Left colon (tissue), 2 donors: Measurements from ENCODE around the gene SNX25. TPM values are rescaled to one million over a fixed set of nuclear protein-coding genes. Genes with fewer than 3 reads are reported as not detected.

Experiments
- ATAC-seq: fragments of 200-7000 bp; cut with Tn5 transposase; one replicate; pipeline ENCODE4 v1.9.1; 2020; ENCODE audit warnings: mild to moderate bottlenecking, moderate library complexity
- DNase-seq, 2 donors: peaks; one replicate each; pipeline ENCODE4 v3.0.0-alpha.2; 2020
- intact Hi-C, 2 donors: fragments of 100-400 bp; cut with DNase I in 1 of 2; cut with micrococcal nuclease in 1 of 2; formaldehyde crosslinking; loops; one replicate each; pipeline versions ENCODE4 v1.11.2 to v1.14.0; 2022; cut with DNase I, micrococcal nuclease
- total RNA-seq, 2 donors: library from RNA; stranded (reverse); fragmentation: NEBNext Ultra II Directional; extraction: Animal tissue kit (Norgen Biotek cat#: 25700); gene quantifications; one replicate each; pipeline ENCODE4 v1.2.1, GENCODE V29; 2021
- donor health status: DM: no; HTN: no; CAD: no.
- donor health status: DM: yes; HTN: yes; CAD: no.

SNX25 gene
- total RNA-seq, 2 donors from 2014 or later, result 10.6 to 24.2 TPM

DNA sequence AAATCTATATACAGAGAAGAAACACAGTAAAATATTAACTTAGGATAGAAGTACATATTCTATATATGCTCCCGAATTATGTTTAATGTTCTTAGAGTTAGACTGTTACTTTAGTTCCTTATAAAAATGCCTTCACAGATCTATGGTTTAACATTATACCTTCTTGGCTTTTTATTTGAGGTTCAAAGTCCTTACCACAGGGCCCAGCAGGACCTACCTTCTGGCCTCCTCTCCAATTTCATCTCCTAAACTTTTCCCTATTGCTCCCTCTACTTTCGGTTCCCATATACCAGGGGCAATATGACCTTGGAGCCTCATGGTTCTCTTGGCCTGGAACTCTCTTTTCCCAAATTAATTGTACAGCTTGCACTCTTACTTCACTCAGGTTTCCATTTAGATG is 199.0 kb downstream of the SNX25 start:
- ATAC-seq (peak; percentile 70), DNase-seq (no peak)
- intact Hi-C loops, result no loop called here

GRCh38 chr4:185411849-185412248 is 202.5 kb downstream of the SNX25 start:
- ATAC-seq (no peak), DNase-seq (no peak)
- intact Hi-C loops, result no loop called here

- intact Hi-C loops, result no loop called here
Observed at GRCh38 chr4:185412412-185412811, 203.0 kb downstream of the SNX25 start.

More at GRCh38 chr4:185412412-185412811, 203.0 kb downstream of the SNX25 start:
- DNase-seq (no peak), ATAC-seq (no peak)

Other genes starting within 250 kb of the SNX25 start
- not detected for gene HELT, start 191.1 kb upstream of the SNX25 start, total RNA-seq
- gene SLC25A4, start 66.3 kb upstream of the SNX25 start, total RNA-seq, result 10 to 100 TPM; 37.9 to 43.9 TPM
- 10 to 100 TPM; 13.9 to 14.0 TPM for gene CFAP97, start 5.6 kb upstream of the SNX25 start, total RNA-seq
- gene LRP2BP, start 186.3 kb downstream of the SNX25 start, total RNA-seq, result under 1 TPM; 0.40 to 0.70 TPM
- gene ANKRD37, start 187.2 kb downstream of the SNX25 start, total RNA-seq, result 1 to 10 TPM; 5.0 to 9.1 TPM
- 10 to 100 TPM; 20.5 to 26.1 TPM for gene UFSP2, start 216.4 kb downstream of the SNX25 start, total RNA-seq